Keratinocyte (primary cell): ENCODE data around the gene ADAM29. TPM values are rescaled to one million over a fixed set of nuclear protein-coding genes. Genes with fewer than 3 reads are reported as not detected.

Experiments
- DNase-seq: peaks from one replicate; pipeline ENCODE4 v3.0.0-alpha.2; 2011; ENCODE audit warnings: low read depth, missing footprints, low spot score
- FAIRE-seq: peaks from 2 replicates; lab custom pipeline; 2011; peaks lifted over from hg19 to GRCh38; lab: Jason Lieb, UNC
- H2AFZ ChIP-seq: 2 replicates; pipeline ENCODE4 v1.6.0; 2012; ENCODE audit warnings: low read length, control low read depth, inconsistent platforms; ENCODE audit not compliant: control insufficient read depth
- H3K27ac ChIP-seq: 2 replicates; pipeline ENCODE4 v1.5.1; 2011; ENCODE audit warnings: low read length; ENCODE audit not compliant: control insufficient read depth, insufficient read depth
- H3K27me3 ChIP-seq: 3 replicates; pipeline ENCODE4 v1.6.0; 2011; ENCODE audit warnings: low read length; ENCODE audit not compliant: control insufficient read depth, insufficient read depth; ENCODE audit errors: extremely low read depth
- H3K36me3 ChIP-seq, 2 experiments: 2 replicates in 1 of 2; 3 replicates in 1 of 2; pipeline ENCODE4 v1.5.1; 2011; ENCODE audit warnings: low read length in 2 of 2, mild to moderate bottlenecking in 1 of 2; ENCODE audit not compliant: control insufficient read depth in 2 of 2, insufficient read depth in 2 of 2; ENCODE audit errors: extremely low read depth in 1 of 2
- H3K4me1 ChIP-seq: 3 replicates; pipeline ENCODE4 v1.5.1; 2011; ENCODE audit warnings: low read length; ENCODE audit not compliant: control insufficient read depth, insufficient read depth; ENCODE audit errors: extremely low read depth
- H3K4me2 ChIP-seq: 3 replicates; pipeline ENCODE4 v1.6.0; 2011; ENCODE audit warnings: low read depth, low read length; ENCODE audit not compliant: control insufficient read depth, insufficient read depth; ENCODE audit errors: extremely low read depth
- H3K4me3 ChIP-seq, 3 experiments: fragments of 200-600 bp in 1 of 3; sonication (generic) in 1 of 3; 2 replicates in 2 of 3; 3 replicates in 1 of 3; pipeline ENCODE4 v1.5.1; 2011 to 2016; ENCODE audit warnings: low read length in 3 of 3, mild to moderate bottlenecking in 3 of 3, control low read depth in 2 of 3, inconsistent platforms in 1 of 3, low read depth in 1 of 3, mixed read lengths in 1 of 3, mixed run types in 1 of 3, moderate library complexity in 1 of 3; ENCODE audit not compliant: control insufficient read depth in 2 of 3, insufficient read depth in 2 of 3; ENCODE audit errors: extremely low read depth in 1 of 3
- H3K79me2 ChIP-seq: 2 replicates; pipeline ENCODE4 v1.6.0; 2012; ENCODE audit warnings: low read length; ENCODE audit not compliant: control insufficient read depth, insufficient read depth
- H3K9ac ChIP-seq: 3 replicates; pipeline ENCODE4 v1.6.0; 2011; ENCODE audit warnings: low read length; ENCODE audit not compliant: control insufficient read depth, insufficient read depth; ENCODE audit errors: extremely low read depth
- H3K9me1 ChIP-seq: 3 replicates; pipeline ENCODE4 v1.6.0; 2011; ENCODE audit warnings: low read length; ENCODE audit not compliant: control insufficient read depth, insufficient read depth; ENCODE audit errors: extremely low read depth
- H3K9me3 ChIP-seq: 2 replicates; pipeline ENCODE4 v1.5.1; 2012; ENCODE audit warnings: low read depth, low read length; ENCODE audit not compliant: control insufficient read depth
- H4K20me1 ChIP-seq: 3 replicates; pipeline ENCODE4 v1.6.0; 2011; ENCODE audit warnings: low read length; ENCODE audit not compliant: control insufficient read depth, insufficient read depth; ENCODE audit errors: extremely low read depth
- CTCF ChIP-seq, 3 experiments: IDR thresholded peaks in 1 of 3; conservative IDR thresholded peaks in 1 of 3; optimal IDR thresholded peaks in 1 of 3; 2 replicates in 2 of 3; 3 replicates in 1 of 3; pipeline versions ENCODE3 to v1.5.1; 2011; ENCODE audit warnings: low read length in 3 of 3, mild to moderate bottlenecking in 3 of 3, moderate library complexity in 2 of 3, control low read depth in 1 of 3, inconsistent platforms in 1 of 3; ENCODE audit not compliant: insufficient read depth in 2 of 3; ENCODE audit errors: extremely low read depth in 1 of 3
- EZH2 ChIP-seq: IDR thresholded peaks from one replicate; pipeline ENCODE4 v1.6.1; 2012; ENCODE audit warnings: inconsistent platforms, mild to moderate bottlenecking, low read length, moderate library complexity
- dilution Hi-C: fragments of 300-500 bp; cut with MboI; formaldehyde crosslinking; loops from one replicate; pipeline ENCODE4 v1.7.0; 2020; ENCODE audit warnings: low sequenced_read_pairs; ENCODE audit not compliant: extremely low pct_ligation_motif_present
- polyA plus RNA-seq, 5 experiments: library from polyadenylated mRNA; depleted of rRNA in 3 of 5; stranded (reverse) in 3 of 5; stranded (forward) in 1 of 5; unstranded in 1 of 5; fragments of >200 nt; gene quantifications; 1 replicate in 1 of 5; 2 replicates in 3 of 5; 3 replicates in 1 of 5; pipeline versions ENCODE4 v1.2.1 to v1.2.3, GENCODE V29; 2011 to 2012; ENCODE audit warnings: missing spikeins in 2 of 5, low read depth in 1 of 5, low replicate concordance in 1 of 5

ADAM29 gene
- polyA plus RNA-seq, 1 donor (not counting 4 experiments of a cell fraction or from before 2014, with no cell fraction given): not detected

- no peak overlapping the region for H3K9ac ChIP-seq
- H3K4me3 ChIP-seq: no peak overlapping the region
- dilution Hi-C loops: no loop called here
- H3K9me3 ChIP-seq: peaks cover 2% of the 10 kb centered on the region
- H3K79me2 ChIP-seq: no peaks in the 10 kb centered on the region
- FAIRE-seq (no peak), DNase-seq (no peak)
- no peaks in the 10 kb centered on the region for H3K9me1 ChIP-seq
- H2AFZ ChIP-seq: no peak overlapping the region
- TF ChIP-seq EZH2: no peak
- no peak for TF ChIP-seq CTCF (optimal IDR thresholded peaks at IDR 0.05 in 1 of 3, IDR thresholded peaks at IDR 0.05 in 1 of 3, conservative IDR thresholded peaks at IDR 0.05 in 1 of 3; ENCODE audit: extremely low read depth in 1 of 3, insufficient read depth in 2 of 3, low read length in 3 of 3)
- no peak overlapping the region for H3K27ac ChIP-seq
- no peak overlapping the region for H3K4me2 ChIP-seq
- H3K36me3 ChIP-seq: no peaks in the 10 kb centered on the region
- no peaks in the 10 kb centered on the region for H3K4me1 ChIP-seq
- H3K27me3 ChIP-seq: no peaks in the 10 kb centered on the region
- no peaks in the 10 kb centered on the region for H4K20me1 ChIP-seq
These were observed 10.7 kb upstream of the ADAM29 start for GRCh38 chr4:174907508-174907907.

GRCh38 chr4:174910271-174910670, 7.9 kb upstream of the ADAM29 start:
- Histone ChIP-seq H3K4me1 (no peaks in the 10 kb centered on the region), H3K27ac (no peak overlapping the region), H3K9me1 (no peaks in the 10 kb centered on the region), H2AFZ (no peak overlapping the region), H3K27me3 (no peaks in the 10 kb centered on the region), H3K4me2 (no peak overlapping the region), H3K9me3 (peaks cover 2% of the 10 kb centered on the region), H3K36me3 (no peaks in the 10 kb centered on the region), H3K79me2 (no peaks in the 10 kb centered on the region), H3K9ac (no peak overlapping the region), H4K20me1 (no peaks in the 10 kb centered on the region), H3K4me3 (no peak overlapping the region)
- no peak for FAIRE-seq
- dilution Hi-C loops: no loop called here
- no peak for TF ChIP-seq EZH2
- no peak for TF ChIP-seq CTCF (optimal IDR thresholded peaks at IDR 0.05 in 1 of 3, IDR thresholded peaks at IDR 0.05 in 1 of 3, conservative IDR thresholded peaks at IDR 0.05 in 1 of 3; ENCODE audit: extremely low read depth in 1 of 3, insufficient read depth in 2 of 3, low read length in 3 of 3)
- DNase-seq: no peak
